ENCODE measurements around the gene TGM4.
"Not testable (repeated sequence)": the region's sequence is repeated elsewhere in the genome, so short reads cannot be mapped to it uniquely, and the experiment has no call there.

TGM4 gene

DNA sequence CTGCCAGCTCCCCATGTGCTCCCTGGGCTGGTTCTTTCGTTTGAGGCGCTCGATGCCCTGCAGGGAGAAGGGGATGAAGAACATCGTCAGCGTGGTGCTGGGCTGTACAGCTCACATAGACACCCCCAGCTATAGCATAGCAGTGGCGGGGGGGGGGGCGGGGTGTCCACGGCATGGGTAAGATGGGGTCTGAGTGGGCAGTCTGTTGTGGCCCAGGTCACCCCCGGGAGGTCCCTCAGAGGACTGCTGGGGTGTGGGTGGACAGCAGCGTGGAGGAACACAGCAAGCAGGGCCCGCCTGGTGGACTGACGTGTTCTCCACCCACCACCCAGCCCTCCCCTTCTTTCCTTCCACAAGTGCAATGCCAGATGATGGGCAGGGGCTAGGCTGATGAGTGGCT is 43.7 kb downstream of the TGM4 start:
- DNase-seq, result no peak

DNA sequence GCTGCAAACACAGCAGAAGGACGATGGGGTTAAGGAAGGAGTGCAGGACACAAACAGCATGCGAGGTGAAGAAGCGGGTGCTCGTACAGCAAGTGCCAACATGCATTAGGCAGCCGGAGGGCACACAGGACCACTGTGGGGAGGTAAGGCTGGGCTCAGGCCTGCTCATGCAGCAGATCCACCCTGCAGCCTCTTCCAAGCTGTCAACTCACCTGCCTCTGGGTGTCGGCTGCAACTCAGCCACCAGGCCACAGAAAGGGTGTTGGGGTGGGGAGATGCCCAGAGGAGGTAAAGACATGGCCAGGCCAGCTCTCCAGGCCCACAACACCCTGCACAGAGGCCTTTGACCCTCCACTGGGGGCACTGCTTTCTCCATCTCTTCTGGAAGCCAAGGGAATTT is 44.2 kb downstream of the TGM4 start:
- no peak for DNase-seq

DNA sequence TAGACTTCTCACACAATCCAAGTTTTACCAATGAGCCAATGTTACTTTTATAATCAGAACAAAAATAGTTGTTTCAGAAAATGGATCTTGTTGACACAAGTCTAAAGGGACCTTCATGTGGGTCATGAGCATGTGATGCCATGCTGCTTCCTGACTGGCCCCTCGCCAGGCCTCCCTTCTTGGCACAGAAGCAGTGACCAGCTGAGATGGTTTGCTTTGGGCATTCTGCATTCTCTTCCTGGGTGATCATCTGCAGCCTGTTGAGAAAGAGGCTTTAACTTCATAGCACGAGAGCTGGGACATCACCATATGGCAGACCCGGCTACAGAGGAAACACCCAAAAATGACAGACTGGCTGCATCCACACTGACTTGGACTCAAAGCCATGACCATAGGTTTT is 45.7 kb downstream of the TGM4 start:
- DNase-seq, result no peak

DNA sequence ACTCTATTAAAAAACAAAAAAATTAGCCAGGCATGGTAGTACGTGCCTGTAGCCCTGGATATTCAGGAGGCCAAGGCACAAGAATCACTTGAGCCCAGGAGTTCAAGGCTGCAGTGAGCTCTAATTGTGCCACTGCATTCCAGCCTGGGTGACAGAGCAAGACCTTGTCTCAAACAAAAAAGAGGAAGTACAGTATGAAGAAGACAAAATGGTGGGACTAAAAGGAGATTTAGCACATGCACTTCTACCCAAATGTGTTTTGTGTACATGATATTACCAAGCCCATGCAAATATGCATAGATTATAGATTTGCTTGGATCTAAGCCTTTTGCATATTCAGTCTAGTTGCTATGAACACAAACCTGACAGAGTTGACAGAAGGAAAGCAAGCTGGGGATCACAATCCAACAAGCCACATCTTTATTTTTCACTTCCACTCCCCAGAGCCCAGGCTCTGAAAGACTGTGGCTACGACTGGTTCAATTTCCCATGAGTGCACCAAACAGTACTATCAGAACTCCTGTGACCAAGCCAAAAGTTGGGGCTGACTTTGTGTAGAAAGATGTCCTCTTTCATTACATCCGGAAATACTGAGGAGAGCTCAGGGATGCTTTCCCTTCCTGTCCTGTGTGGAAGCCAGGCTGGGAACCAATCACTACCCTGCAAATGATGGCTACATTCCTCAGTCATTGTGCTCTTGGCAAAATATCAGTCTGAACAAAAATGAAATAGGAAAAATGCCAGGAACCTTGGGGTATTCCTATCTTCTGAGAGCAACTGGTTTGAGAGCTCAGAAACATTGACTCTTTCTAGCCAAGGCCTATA is 49.4 kb downstream of the TGM4 start:
- DNase-seq, result no peak

DNA sequence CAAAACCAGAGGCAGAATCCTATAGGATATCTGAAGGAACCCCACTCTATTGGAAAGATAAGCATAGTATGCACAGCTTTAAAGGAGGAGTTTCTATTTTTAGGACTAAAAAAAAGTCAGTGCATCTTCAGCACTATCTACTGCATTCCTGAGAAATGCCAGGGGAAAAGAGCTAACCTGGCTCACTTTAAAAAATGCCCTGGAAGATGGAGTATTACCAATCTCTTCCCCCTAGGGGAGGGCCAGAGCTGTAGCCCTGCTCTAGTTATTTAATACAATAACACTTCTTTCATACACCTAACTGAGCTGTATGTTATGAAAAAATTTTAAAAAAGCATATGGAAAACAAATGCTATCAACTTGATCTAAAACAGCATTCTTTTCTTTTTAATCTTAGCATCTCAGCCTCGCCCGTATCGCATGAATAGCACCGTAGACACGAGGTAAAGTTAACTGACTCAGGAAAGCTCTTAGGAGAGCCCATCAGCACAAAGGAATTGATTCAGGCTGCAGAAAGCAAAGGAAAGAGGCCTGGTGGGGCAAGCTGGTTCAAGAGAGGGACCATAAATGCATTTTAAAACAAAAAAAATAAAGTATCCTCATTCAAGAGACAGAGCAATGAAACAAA is 50.2 kb downstream of the TGM4 start:
- DNase-seq, result no peak

DNA sequence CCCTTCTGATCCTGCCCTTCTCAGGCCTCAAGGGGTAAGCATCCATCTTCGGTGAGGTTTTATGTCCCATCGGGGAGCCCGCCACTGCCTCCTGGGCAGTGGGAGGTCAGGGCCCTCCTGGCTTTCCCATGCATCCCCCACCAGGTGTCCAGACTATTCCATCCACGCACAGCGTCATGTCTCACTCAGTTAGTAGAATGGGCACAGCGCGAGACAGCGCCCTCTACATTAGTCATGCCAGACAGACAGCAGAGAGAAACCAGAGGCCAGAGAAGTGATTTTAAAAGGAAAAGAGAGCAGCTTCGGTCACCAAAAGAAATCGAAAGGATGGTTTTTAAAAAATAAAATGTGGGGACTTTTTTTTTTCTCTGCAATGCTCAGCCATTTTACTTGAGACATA is 51.8 kb downstream of the TGM4 start:
- no peak for DNase-seq

DNA sequence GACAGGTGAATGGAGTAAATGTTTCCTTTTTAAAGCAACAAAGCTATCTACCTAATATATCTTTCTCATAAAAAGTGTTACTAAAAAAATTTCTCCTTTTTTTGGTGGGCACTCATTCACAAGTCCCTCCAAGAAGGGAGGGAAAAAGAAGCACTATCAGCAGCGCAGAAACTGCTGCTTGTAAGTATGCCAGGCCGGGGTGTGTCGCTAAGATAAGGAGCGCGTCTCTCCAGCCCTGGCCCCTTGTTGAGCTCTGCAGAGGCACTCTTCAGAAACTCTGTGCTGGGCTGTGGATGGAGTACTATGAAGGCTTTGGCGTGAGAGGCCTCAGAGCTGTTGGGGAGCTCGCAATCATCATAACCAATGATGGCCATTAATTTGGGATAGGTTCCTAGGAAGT is 52.5 kb downstream of the TGM4 start:
- DNase-seq, result no peak

DNA sequence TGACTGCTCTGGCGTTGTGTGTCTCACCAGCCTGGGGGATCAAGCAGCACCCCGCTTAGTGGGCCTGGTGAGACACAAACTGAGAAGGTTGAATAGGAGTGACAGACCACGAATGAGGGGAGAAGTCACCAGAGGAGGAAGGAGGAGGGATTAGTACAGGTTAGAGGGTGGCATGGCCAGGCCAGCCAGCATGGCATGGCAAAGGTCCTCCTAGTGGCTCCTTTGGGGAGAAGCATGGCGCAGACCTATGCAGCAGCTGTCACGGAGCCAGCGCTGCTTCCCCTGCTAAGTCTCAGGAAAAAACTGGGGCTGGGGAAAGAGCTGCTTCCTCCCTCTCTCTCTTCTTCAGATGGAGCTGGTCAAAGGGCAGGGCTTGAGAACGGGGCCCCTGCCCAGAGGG is 53.0 kb downstream of the TGM4 start:
- DNase-seq, result no peak

DNA sequence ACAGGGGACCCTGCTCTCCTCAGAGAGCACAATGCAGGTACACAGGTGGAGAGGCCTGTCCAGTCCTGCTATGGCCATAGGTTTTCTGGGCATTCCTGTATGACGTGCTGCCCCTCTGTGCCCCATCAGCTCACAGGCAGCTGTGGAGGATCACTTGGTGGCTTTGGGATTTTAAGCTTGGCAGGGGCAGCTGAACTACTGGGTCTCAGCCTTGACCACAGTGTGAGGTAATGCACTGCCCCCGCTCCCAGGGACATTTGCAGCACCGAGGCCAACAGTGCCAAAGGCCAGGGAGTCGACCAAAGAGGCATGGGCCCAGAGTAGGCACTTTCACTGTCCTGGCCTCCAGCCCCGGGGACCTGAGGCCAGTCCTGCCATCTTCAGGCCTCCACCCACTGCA is 55.4 kb downstream of the TGM4 start:
- no peak for DNase-seq

DNA sequence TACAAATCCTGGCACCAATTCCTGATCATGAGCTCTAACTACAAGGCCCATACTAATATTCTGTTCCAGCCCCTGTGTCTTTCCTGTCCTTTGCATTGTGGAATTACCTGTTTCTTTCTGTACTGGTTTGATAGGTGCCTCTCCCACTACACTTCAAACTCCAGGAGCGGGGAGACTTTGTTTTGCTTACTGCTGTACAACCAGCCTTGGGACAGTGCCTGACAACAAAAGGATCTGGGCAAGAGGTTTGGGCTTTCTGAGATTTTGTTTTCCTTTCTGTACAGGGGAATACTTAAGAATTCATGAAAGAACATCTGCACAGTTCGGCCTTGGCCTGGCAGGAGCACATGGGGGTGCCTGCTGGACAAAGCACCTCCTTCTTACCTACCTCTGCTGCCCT is 56.5 kb downstream of the TGM4 start:
- DNase-seq, result no peak

DNA sequence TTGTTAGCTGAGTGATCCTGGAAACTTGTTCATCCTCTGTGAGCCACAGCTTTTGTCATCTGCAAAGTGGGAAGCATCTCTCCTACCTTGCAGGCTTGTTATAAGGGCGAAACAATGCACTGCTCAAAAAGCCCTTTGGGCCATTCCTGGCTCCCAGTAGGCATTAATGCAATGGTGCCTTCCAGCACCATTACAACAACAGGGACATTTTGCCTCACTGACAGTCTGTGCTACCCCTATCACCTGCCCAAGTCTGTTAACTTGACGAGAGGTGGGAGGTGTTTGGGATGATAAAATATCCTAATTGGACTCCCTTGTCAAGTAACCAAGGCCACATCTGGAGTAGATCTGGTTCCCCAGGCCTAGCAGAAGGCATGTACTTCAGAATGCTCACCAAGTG is 57.4 kb downstream of the TGM4 start:
- no peak for DNase-seq

DNA sequence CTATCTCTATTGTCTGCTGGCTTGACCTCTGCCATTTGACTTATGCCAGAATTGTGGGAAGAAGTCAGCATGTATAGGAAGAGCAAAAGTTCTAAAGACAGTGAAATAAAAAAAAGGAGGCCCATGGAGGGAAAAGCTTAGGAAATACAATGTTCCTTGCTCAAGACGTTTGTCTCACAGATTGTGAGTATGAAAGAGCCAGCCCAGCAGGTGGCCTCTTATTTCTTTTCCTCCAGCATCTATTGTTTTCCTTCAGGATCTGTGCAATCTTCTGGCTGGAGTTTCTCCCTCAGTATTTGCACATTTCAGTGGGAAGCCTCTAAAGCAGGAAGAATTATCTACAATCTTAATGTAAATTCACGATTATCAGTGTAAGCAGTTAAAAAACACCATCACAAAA is 57.9 kb downstream of the TGM4 start:
- DNase-seq, result no peak

DNA sequence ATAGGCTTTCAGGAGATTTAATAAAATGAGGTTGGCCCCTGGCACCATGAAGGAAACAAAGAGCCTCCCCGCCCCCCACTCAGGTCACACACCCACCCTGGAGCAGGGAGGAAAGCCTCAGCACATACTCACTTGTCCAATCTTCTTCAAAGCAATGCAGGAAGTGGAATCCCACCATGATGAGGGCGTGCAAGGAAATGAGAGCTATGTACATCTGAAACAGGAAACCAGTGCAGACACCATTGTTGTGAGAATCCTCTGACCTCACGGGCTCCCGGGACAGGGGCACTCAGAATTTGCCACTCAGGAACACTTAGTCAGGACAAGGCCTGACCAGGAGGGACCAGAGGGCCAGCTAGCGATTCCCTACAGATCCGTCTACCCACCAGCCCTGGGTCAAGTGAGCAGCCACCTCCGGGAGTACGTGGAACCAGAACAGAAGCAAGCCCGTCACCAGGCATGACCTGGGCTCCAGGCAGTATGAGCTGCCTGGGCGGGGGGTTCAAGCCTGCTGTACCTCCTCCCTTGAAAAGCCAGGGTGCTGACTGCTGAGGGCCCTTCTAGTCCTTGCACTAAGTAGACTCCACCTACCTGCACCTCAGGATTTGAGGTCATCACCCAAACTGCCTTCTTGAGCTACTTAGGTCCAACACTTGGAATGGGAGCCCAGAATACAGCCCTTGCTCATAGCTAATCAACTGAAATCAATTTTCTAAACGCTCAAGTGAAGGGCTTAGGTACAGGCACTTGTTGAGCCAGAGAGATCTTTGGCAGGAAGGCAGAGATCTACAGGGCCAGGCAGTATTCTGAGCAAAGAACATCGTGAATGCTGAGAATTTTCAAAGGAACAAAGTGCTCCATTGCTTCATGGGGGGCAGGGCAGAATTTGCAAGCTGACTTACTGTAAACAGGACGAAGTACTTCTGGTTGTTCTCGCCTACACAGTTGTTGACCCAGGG is 58.9 kb downstream of the TGM4 start:
- DNase-seq, result no peak

DNA sequence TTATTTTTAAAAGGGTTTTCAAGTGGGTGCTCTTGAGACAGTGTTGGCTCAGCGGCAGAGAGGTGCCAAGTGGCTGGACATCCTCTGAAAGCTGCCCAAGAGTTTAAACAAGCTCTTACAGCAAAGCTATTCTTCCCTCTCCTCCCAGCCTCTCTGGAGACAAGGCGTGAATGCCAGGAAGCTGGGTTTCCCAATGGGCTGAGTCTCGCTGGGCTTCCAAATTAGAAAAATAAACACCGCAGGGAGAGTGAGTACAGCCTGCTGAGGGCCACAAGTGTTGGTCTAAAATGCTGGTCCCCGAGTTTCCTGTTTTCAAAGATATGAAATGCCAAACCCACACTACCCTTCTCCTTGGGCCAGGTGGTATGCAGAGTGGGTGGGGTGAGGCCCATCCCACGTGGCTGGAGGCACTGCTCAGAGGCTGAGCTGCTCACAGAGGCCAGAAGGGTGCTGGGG is 65.2 kb downstream of the TGM4 start:
- peak; percentile 82 for DNase-seq

DNA sequence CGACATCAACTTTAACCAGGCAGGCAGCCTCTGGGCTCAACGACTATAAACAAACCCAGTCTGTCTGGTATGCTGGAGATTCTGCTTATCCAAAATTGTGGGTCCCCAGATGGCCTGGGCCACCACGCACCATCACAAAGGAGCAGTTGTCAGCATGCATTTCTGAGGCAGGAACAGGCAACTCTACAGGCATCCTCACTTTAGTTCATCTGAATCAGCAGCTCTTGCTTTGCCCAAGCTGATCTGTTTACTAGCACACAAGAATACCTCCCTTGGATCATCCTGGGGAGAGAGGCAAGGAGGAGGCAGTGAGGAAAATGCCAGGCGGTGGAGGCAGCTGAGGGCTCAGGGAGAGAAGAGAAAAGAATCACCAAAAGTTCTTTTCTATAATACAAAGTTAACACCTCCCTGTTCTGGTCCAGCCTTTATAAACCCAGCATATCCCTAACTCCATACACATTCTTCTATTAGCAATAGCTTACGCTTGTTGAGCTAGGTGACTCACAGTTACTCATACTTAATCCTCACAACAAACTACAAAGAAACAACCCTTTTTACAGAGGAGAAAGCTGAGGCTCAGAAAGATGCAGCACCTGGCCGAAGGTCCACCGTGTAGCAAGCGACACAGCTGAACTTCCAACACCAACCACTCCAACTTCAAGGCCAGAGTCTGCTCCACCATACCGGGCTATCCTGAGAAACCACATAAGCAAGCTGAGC is 68.0 kb downstream of the TGM4 start:
- no peak for DNase-seq

DNA sequence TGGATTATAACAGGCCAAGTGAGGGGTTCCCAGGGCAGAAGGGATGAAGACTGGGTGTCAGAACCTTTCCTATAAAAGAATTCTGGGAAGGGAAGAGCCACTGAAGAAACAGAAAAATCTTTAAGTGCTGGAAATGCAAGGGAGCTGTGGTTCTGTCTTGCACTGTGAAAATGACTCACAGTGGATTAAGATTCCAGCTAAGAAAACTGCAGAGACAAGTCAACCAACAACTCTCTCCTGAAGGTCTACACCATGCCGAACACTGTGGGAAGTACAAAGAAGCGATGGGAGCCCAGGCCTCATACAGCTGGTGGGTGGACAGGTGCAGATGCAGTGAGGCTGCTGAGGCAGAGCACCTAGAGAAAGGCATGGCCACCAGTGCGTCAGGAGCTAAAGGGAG is 73.8 kb downstream of the TGM4 start:
- no peak for DNase-seq

DNA sequence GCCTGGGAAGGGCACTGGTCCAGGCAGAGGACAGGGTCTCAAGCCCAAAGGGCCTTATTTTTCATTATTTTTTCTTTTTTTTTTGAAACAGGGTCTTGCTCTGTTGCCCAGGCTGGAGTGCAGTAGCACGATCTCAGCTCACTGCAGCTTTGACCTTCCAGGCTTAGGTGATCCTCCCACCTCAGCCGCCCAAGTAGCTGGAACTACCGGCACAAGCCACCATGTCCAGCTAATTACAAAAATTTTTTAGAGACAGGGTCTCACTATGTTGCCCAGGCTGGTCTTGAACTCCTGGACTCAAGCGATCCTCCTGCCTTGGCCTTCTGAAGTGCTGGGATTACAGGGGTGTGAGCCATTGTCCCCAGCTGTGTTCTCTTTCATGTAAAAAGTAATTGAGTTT is 75.4 kb downstream of the TGM4 start:
- not testable (repeated sequence) for DNase-seq

DNA sequence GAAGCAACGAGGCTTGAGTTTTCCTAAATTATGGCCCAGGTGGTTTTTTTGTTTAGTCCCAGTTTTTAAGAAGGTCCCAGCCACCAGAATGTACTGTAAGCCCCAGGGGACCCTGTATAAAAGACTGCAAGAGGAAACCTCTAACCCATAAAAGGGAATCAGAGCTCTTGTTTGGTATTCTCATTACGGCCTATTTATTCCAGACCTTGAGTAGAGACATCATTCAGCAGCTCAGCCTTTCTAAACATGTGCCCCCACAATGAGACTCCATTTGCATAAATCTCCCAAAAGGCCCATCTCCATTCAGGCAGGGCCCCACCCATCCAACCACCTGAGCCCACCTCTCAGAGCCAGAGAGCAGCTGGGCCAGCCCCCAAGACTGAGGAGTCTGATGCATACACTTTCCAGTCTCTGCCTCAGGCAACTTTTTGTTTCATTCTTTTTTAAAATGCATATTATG is 75.9 kb downstream of the TGM4 start:
- no peak for DNase-seq

DNA sequence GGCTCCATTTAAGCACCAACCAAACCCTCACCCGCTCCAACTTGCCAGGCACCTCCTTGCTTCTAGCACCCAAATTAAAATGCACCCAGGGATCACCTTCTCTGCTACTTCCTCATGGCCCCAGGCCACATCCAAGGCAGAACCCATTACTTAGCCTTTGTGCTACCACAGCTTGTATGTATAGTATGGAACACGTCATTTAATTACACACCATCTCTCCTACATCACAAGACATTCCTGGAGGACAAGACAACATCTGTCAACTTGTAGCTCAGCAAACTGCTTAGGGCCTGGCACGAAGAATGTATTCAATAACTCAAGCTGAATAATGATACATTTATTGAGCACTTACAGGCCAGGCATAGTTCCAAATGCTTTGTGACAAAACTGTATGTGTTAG is 78.3 kb downstream of the TGM4 start:
- DNase-seq, result no peak

DNA sequence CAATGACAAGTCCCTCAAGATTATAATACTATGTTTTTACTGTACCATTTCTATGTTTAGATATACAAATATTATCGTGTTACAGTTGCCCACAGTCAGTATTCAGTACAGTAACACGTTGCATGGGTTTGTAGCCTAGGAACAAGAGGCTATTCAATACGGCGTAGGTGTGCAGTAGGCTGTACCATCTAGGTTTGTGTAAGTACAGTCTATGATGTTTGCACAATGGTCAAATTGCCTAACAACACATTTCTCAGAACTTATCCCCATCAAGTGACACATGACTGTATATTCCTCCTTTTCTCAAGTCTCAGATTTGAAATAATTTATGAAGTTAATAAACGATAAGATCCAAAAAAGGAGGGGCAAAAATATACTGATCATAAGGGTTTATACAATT is 79.9 kb downstream of the TGM4 start:
- DNase-seq, result no peak

DNA sequence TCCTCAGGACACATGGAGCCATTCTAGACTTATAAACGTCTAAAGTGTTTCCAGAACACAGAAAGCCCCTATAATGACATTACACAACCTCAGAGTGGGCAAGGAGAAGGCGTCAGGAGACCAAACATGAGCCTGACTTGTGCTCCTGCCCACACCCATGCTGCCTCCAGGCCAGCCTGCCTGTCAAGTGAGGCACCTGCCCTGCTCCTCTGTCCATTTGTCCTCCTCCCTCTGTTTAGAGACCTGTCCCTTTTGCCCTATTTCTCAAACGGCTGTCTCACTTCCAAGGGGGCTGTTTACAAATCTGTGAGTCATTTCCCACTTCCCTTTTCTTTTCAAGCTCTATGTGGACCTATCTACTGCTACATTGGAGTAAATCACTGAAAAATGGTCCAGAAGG is 80.6 kb downstream of the TGM4 start:
- DNase-seq, result no peak

DNA sequence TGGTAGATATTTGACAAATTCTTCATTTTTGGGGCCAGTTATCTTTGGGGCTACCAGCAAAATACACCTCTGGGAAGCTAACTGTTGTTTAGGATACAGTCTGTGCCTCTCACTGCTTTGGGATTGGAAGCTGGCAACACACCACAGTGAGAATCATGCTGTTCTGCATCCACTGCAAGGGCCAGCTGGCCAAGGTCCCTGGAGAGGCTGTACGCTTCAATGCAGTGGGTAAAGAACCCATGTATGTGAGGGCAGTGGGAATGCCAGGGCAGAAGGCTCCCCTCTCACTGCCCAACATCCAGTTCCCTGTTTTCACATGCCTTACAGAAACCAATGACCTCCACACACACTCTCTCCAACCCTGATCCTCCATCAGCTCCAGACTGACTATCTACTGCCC is 81.5 kb downstream of the TGM4 start:
- DNase-seq, result no peak

DNA sequence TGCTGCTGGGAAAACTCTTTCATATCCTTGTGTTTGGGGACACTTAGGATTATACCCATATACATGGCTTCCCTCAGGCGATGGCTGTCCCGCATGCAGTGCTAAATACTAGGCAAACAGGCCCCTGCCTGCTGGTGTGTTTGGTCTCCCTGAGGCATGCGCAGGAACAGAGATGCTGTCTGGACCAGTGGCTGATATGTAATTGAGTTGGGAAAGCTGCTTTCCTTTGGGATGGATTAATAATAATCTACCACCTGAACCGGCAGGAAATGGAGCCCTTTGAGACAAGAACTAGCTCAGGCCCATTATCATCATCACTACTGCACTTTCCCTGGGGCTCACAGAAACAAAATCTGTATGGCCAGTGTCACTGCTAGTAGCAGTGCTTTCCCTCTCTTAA is 83.6 kb downstream of the TGM4 start:
- DNase-seq, result no peak

Measured in NCI-H2029 treated with DMSO at 0.1 percent for 48 hours (cell line).